Neuronal stem cell (in vitro differentiated cells): Measurements from ENCODE around the gene CDK2AP2.

Source experiments
- DNase-seq: peaks from one replicate; pipeline ENCODE4 v3.0.0-alpha.2; 2013; ENCODE audit warnings: low spot score
- H2AFZ ChIP-seq: one replicate; pipeline ENCODE4 v1.6.1; 2013; ENCODE audit warnings: mild to moderate bottlenecking, low read length, inconsistent platforms
- H2AK5ac ChIP-seq: 2 replicates; pipeline ENCODE4 v1.6.1; 2013; ENCODE audit warnings: low read depth, mild to moderate bottlenecking, inconsistent platforms, low read length, moderate library complexity, mixed read lengths
- H2BK120ac ChIP-seq: 2 replicates; pipeline ENCODE4 v1.6.1; 2013; ENCODE audit warnings: low read depth, mild to moderate bottlenecking, inconsistent platforms, low read length, moderate library complexity, mixed read lengths
- H2BK12ac ChIP-seq: one replicate; pipeline ENCODE4 v1.6.1; 2013; ENCODE audit warnings: low read length, inconsistent platforms
- H2BK15ac ChIP-seq: 2 replicates; pipeline ENCODE4 v1.6.1; 2013; ENCODE audit warnings: mild to moderate bottlenecking, low read length, inconsistent platforms, mixed read lengths
- H2BK5ac ChIP-seq: one replicate; pipeline ENCODE4 v1.6.1; 2013; ENCODE audit warnings: inconsistent platforms, mild to moderate bottlenecking, low read length, moderate library complexity
- H3K14ac ChIP-seq: one replicate; pipeline ENCODE4 v1.6.1; 2013; ENCODE audit warnings: low read length, inconsistent platforms
- H3K18ac ChIP-seq: 2 replicates; pipeline ENCODE4 v1.6.1; 2013; ENCODE audit warnings: low read length, inconsistent platforms
- H3K23ac ChIP-seq: 2 replicates; pipeline ENCODE4 v1.6.1; 2013; ENCODE audit warnings: low read depth, mild to moderate bottlenecking, mixed read lengths, low read length, inconsistent platforms; ENCODE audit not compliant: poor library complexity
- H3K27ac ChIP-seq: replicated peaks from 3 replicates; pipeline ENCODE4 v1.5.1; 2013; ENCODE audit warnings: low read length, inconsistent platforms
- H3K27me3 ChIP-seq, 3 experiments: 2 replicates each; pipeline ENCODE4 v1.6.1; 2013; ENCODE audit warnings: low read length in 3 of 3, mild to moderate bottlenecking in 2 of 3, inconsistent platforms in 1 of 3, low read depth in 1 of 3, mixed read lengths in 1 of 3, moderate library complexity in 1 of 3; ENCODE audit not compliant: control insufficient read depth in 3 of 3, insufficient read depth in 3 of 3
- H3K36me3 ChIP-seq, 2 donors: replicated peaks in 1 of 2; 2 replicates each; pipeline ENCODE4 v1.6.1; 2013; ENCODE audit warnings: low read length in 2 of 2; ENCODE audit not compliant: control insufficient read depth in 2 of 2, insufficient read depth in 2 of 2
- H3K4ac ChIP-seq: 2 replicates; pipeline ENCODE4 v1.6.1; 2013; ENCODE audit warnings: inconsistent platforms, mild to moderate bottlenecking, low read length, moderate library complexity
- H3K4me1 ChIP-seq, 2 donors: 1 replicate in 1 of 2; 2 replicates in 1 of 2; pipeline ENCODE4 v1.6.1; 2013; ENCODE audit warnings: low read length in 2 of 2, low read depth in 1 of 2; ENCODE audit not compliant: control insufficient read depth in 2 of 2, insufficient read depth in 1 of 2
- H3K4me2 ChIP-seq: one replicate; pipeline ENCODE4 v1.6.1; 2013; ENCODE audit warnings: mild to moderate bottlenecking, low read length, inconsistent platforms; ENCODE audit not compliant: insufficient read depth, poor library complexity, severe bottlenecking
- H3K4me3 ChIP-seq, 2 donors: 2 replicates each; pipeline ENCODE4 v1.5.1; 2013; ENCODE audit warnings: low read length in 2 of 2, mild to moderate bottlenecking in 2 of 2, inconsistent platforms in 1 of 2, moderate library complexity in 1 of 2
- H3K79me1 ChIP-seq: one replicate; pipeline ENCODE4 v1.6.1; 2013; ENCODE audit warnings: low read depth, mild to moderate bottlenecking, inconsistent platforms, low read length, moderate library complexity
- H3K9ac ChIP-seq: one replicate; pipeline ENCODE4 v1.6.1; 2013; ENCODE audit warnings: mild to moderate bottlenecking, low read depth, low read length, inconsistent platforms; ENCODE audit not compliant: poor library complexity
- H3K9me3 ChIP-seq, 2 donors: replicated peaks in 1 of 2; 2 replicates each; pipeline versions ENCODE3 to v1.6.1; 2013; ENCODE audit warnings: low read length in 2 of 2, mild to moderate bottlenecking in 2 of 2, inconsistent platforms in 1 of 2, low read depth in 1 of 2, mixed read lengths in 1 of 2, moderate library complexity in 1 of 2; ENCODE audit not compliant: control insufficient read depth in 2 of 2, insufficient read depth in 1 of 2
- H4K8ac ChIP-seq: one replicate; pipeline ENCODE4 v1.6.1; 2013; ENCODE audit warnings: low read depth, mild to moderate bottlenecking, inconsistent platforms, low read length, moderate library complexity
- H4K91ac ChIP-seq: one replicate; pipeline ENCODE4 v1.6.1; 2013; ENCODE audit warnings: low read length, low read depth, mild to moderate bottlenecking, inconsistent platforms; ENCODE audit not compliant: poor library complexity
- WGBS, 2 donors: extraction: QIAGEN DNeasy Blood & Tissue Kit; methylation state at CpG; one replicate each; pipeline ENCODE4 v1.1.7; 2013; ENCODE audit warnings: missing lambda C conversion rate in 2 of 2, mixed read lengths in 1 of 2; ENCODE audit not compliant: insufficient read length in 2 of 2, insufficient replicate concordance in 1 of 2; ENCODE audit errors: extremely low coverage in 2 of 2; 5-methylcytosine and 5-hydroxymethylcytosine counted together

Gene CDK2AP2

GRCh38 chr11:67543585-67543984, 35.6 kb upstream of the CDK2AP2 start:
- H3K27ac ChIP-seq, result no peak overlapping the region
- H4K91ac ChIP-seq, result no peak overlapping the region
- no peaks in the 10 kb centered on the region for H3K9me3 ChIP-seq
- H4K8ac ChIP-seq, result no peak overlapping the region
- H3K18ac ChIP-seq, result peak overlapping the region; percentile 20
- no peak overlapping the region for H2BK12ac ChIP-seq
- H2AFZ ChIP-seq, result no peak overlapping the region
- H2AK5ac ChIP-seq, result no peak overlapping the region
- H3K27me3 ChIP-seq, result peaks cover 0 to 10% (median 0%) of the 10 kb centered on the region in 3 experiments
- H3K9ac ChIP-seq, result no peak overlapping the region
- H3K4ac ChIP-seq, result no peak overlapping the region
- H3K79me1 ChIP-seq, result no peaks in the 10 kb centered on the region
- H3K14ac ChIP-seq, result no peak overlapping the region
- no peak overlapping the region for H2BK5ac ChIP-seq
- no peak for DNase-seq
- no peak overlapping the region for H3K4me3 ChIP-seq
- H3K4me2 ChIP-seq, result no peak overlapping the region
- no peaks in the 10 kb centered on the region for H3K36me3 ChIP-seq
- H2BK120ac ChIP-seq, result no peak overlapping the region
- peaks cover 0 to 3% of the 10 kb centered on the region in 2 donors for H3K4me1 ChIP-seq
- no peak overlapping the region for H3K23ac ChIP-seq
- WGBS, 2 donors, result no CpG with 5 or more reads among the region's 2 CpGs
- no peak overlapping the region for H2BK15ac ChIP-seq

GRCh38 chr11:67542971-67543370, 35.0 kb upstream of the CDK2AP2 start:
- H3K9me3 ChIP-seq, result no peaks in the 10 kb centered on the region
- no peak overlapping the region for H3K4me2 ChIP-seq
- no peak overlapping the region for H3K9ac ChIP-seq
- no peak overlapping the region for H2BK120ac ChIP-seq
- no peaks in the 10 kb centered on the region for H3K79me1 ChIP-seq
- no peak overlapping the region for H3K4me3 ChIP-seq
- H4K8ac ChIP-seq, result no peak overlapping the region
- no CpG with 5 or more reads among the region's 7 CpGs for WGBS, 2 donors
- no peak overlapping the region for H3K4ac ChIP-seq
- H2BK12ac ChIP-seq, result no peak overlapping the region
- peak overlapping the region; percentile 28 for H2AFZ ChIP-seq
- H3K18ac ChIP-seq, result peak overlapping the region; percentile 29
- peaks cover 0 to 3% of the 10 kb centered on the region in 2 donors for H3K4me1 ChIP-seq
- H3K36me3 ChIP-seq, result no peaks in the 10 kb centered on the region
- H3K27me3 ChIP-seq, result peaks cover 0 to 10% (median 0%) of the 10 kb centered on the region in 3 experiments
- H4K91ac ChIP-seq, result no peak overlapping the region
- no peak for DNase-seq
- H2AK5ac ChIP-seq, result no peak overlapping the region
- no peak overlapping the region for H2BK15ac ChIP-seq
- no peak overlapping the region for H3K14ac ChIP-seq
- no peak overlapping the region for H3K27ac ChIP-seq
- H2BK5ac ChIP-seq, result no peak overlapping the region
- H3K23ac ChIP-seq, result no peak overlapping the region

GRCh38 chr11:67542169-67542568, 34.2 kb upstream of the CDK2AP2 start:
- H2BK15ac ChIP-seq, result no peak overlapping the region
- WGBS, 2 donors, result no CpG with 5 or more reads among the region's 3 CpGs
- no peak overlapping the region for H2BK5ac ChIP-seq
- no peak overlapping the region for H2AFZ ChIP-seq
- H2AK5ac ChIP-seq, result no peak overlapping the region
- H3K23ac ChIP-seq, result no peak overlapping the region
- no peak overlapping the region for H3K27ac ChIP-seq
- H3K27me3 ChIP-seq, result peaks cover 0 to 10% (median 0%) of the 10 kb centered on the region in 3 experiments
- no peaks in the 10 kb centered on the region for H3K9me3 ChIP-seq
- H3K79me1 ChIP-seq, result no peaks in the 10 kb centered on the region
- no peak overlapping the region for H3K4me3 ChIP-seq
- no peaks in the 10 kb centered on the region for H3K36me3 ChIP-seq
- no peak overlapping the region for H3K4me2 ChIP-seq
- no peak overlapping the region for H4K8ac ChIP-seq
- H3K4me1 ChIP-seq, result peaks cover 0 to 3% of the 10 kb centered on the region in 2 donors
- no peak overlapping the region for H3K18ac ChIP-seq
- DNase-seq, result no peak
- no peak overlapping the region for H4K91ac ChIP-seq
- no peak overlapping the region for H3K4ac ChIP-seq
- H2BK120ac ChIP-seq, result peak overlapping the region; percentile 69
- no peak overlapping the region for H3K14ac ChIP-seq
- H3K9ac ChIP-seq, result no peak overlapping the region
- H2BK12ac ChIP-seq, result no peak overlapping the region

- no peak overlapping the region for H2AFZ ChIP-seq
- no peak for DNase-seq
- no peak overlapping the region for H3K9ac ChIP-seq
- H3K9me3 ChIP-seq, result no peaks in the 10 kb centered on the region
- H3K36me3 ChIP-seq, result no peaks in the 10 kb centered on the region
- H3K14ac ChIP-seq, result peak overlapping the region; percentile 58
- peak overlapping the region; percentile 90 for H2AK5ac ChIP-seq
- no peak overlapping the region for H2BK12ac ChIP-seq
- H3K4me3 ChIP-seq, result no peak overlapping the region
- H3K4ac ChIP-seq, result no peak overlapping the region
- H3K79me1 ChIP-seq, result no peaks in the 10 kb centered on the region
- H3K23ac ChIP-seq, result peak overlapping the region; percentile 34
- no peak overlapping the region for H3K4me2 ChIP-seq
- no peak overlapping the region for H2BK120ac ChIP-seq
- H3K27me3 ChIP-seq, result peaks cover 0 to 6% (median 0%) of the 10 kb centered on the region in 3 experiments
- H2BK5ac ChIP-seq, result no peak overlapping the region
- no peak overlapping the region for H2BK15ac ChIP-seq
- H3K27ac ChIP-seq, result no peak overlapping the region
- H4K8ac ChIP-seq, result no peak overlapping the region
- peak overlapping the region; percentile 81 for H3K18ac ChIP-seq
- H4K91ac ChIP-seq, result no peak overlapping the region
- peaks cover 0 to 3% of the 10 kb centered on the region in 2 donors for H3K4me1 ChIP-seq
- no CpG with 5 or more reads among the region's 6 CpGs for WGBS, 2 donors
Measured at GRCh38 chr11:67541198-67541597, 33.2 kb upstream of the CDK2AP2 start.
